SKM-1 treated with dmso at 0.1 percent for 144 hours (cell line): ENCODE data around the gene DNER.
A peak's percentile ranks its signal among the peaks of the same experiment; 100 is the strongest.

ENCODE experiments used
- DNase-seq: peaks from one replicate; lab custom pipeline; 2025; ENCODE audit not compliant: unreplicated experiment; lab: John Stamatoyannopoulos, UW

The DNER gene

GRCh38 chr2:229672021-229672420, 42.3 kb downstream of the DNER start:
- DNase-seq = no peak

- no peak for DNase-seq
These were observed 44.5 kb downstream of the DNER start for GRCh38 chr2:229669841-229670240.

GRCh38 chr2:229666811-229667210, 47.5 kb downstream of the DNER start:
- no peak for DNase-seq

GRCh38 chr2:229665158-229665557, 49.2 kb downstream of the DNER start:
- no peak for DNase-seq

- no peak for DNase-seq
These were observed 52.9 kb downstream of the DNER start for GRCh38 chr2:229661478-229661877.

GRCh38 chr2:229660951-229661350, 53.4 kb downstream of the DNER start:
- DNase-seq = no peak

- no peak for DNase-seq
These were observed 54.0 kb downstream of the DNER start for GRCh38 chr2:229660391-229660790.

GRCh38 chr2:229658004-229658403, 56.4 kb downstream of the DNER start:
- DNase-seq = no peak

- DNase-seq = no peak
These were observed 59.9 kb downstream of the DNER start for GRCh38 chr2:229654437-229654836.

GRCh38 chr2:229653531-229653930, 60.8 kb downstream of the DNER start:
- no peak for DNase-seq

- DNase-seq = no peak
These were observed 61.6 kb downstream of the DNER start for GRCh38 chr2:229652796-229653195.

GRCh38 chr2:229650901-229651300, 63.5 kb downstream of the DNER start:
- no peak for DNase-seq

- no peak for DNase-seq
These were observed 64.3 kb downstream of the DNER start for GRCh38 chr2:229650059-229650458.

GRCh38 chr2:229646186-229646723, 68.1 kb downstream of the DNER start:
- no peak for DNase-seq

GRCh38 chr2:229642371-229642770, 72.0 kb downstream of the DNER start:
- no peak for DNase-seq

- DNase-seq = no peak
These were observed 72.7 kb downstream of the DNER start for GRCh38 chr2:229641676-229642075.

GRCh38 chr2:229640636-229641035, 73.7 kb downstream of the DNER start:
- DNase-seq = no peak

GRCh38 chr2:229636571-229636970, 77.8 kb downstream of the DNER start:
- no peak for DNase-seq

GRCh38 chr2:229635371-229635680, 79.0 kb downstream of the DNER start:
- DNase-seq = peak; percentile 4

- no peak for DNase-seq
These were observed 79.6 kb downstream of the DNER start for GRCh38 chr2:229634601-229635370.

GRCh38 chr2:229633556-229633955, 80.8 kb downstream of the DNER start:
- no peak for DNase-seq

- DNase-seq = no peak
These were observed 85.3 kb downstream of the DNER start for GRCh38 chr2:229629039-229629438.

- DNase-seq = no peak
These were observed 86.6 kb downstream of the DNER start for GRCh38 chr2:229627728-229628127.
